ENCODE measurements around the gene SPNS3.

DNA sequence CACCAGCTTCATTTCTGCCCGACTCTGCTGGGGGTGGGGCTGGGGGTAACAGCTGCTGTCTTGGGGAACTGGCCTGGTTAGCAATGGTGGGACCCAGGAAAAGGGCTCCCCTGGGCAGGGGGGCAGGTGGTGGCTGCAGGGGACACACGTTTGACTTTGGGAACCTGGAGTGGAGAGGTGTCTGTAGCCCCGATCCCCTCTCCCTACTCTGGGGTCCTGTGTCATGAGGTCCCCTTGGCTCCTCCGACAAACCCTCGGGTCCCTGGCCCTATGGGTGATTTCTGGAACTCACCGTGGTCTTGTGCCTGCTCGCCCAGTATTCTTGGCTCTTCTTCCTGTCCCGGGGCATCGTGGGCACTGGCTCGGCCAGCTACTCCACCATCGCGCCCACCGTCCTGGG is 12.0 kb downstream of the SPNS3 start:
- TF ChIP-seq, protein P1, sequence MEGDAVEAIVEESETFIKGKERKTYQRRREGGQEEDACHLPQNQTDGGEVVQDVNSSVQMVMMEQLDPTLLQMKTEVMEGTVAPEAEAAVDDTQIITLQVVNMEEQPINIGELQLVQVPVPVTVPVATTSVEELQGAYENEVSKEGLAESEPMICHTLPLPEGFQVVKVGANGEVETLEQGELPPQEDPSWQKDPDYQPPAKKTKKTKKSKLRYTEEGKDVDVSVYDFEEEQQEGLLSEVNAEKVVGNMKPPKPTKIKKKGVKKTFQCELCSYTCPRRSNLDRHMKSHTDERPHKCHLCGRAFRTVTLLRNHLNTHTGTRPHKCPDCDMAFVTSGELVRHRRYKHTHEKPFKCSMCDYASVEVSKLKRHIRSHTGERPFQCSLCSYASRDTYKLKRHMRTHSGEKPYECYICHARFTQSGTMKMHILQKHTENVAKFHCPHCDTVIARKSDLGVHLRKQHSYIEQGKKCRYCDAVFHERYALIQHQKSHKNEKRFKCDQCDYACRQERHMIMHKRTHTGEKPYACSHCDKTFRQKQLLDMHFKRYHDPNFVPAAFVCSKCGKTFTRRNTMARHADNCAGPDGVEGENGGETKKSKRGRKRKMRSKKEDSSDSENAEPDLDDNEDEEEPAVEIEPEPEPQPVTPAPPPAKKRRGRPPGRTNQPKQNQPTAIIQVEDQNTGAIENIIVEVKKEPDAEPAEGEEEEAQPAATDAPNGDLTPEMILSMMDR (optimal IDR thresholded peaks at IDR 0.05 in 1 of 3, IDR thresholded peaks at IDR 0.05 in 1 of 3, conservative IDR thresholded peaks at IDR 0.05 in 1 of 3; ENCODE audit: extremely low read depth in 1 of 3, insufficient read depth in 2 of 3, low read length in 3 of 3), result no peak
- no peak for TF ChIP-seq EZH2 (IDR thresholded peaks at IDR 0.05; ENCODE audit: low read length)
